ENCODE data around the gene PHOSPHO2. TPM values are rescaled to one million over a fixed set of nuclear protein-coding genes. Genes with fewer than 3 reads are reported as not detected.
"Not testable (repeated sequence)": the region's sequence is repeated elsewhere in the genome, so short reads cannot be mapped to it uniquely, and the experiment has no call there.

Gene PHOSPHO2
- total RNA-seq, 2 donors from 2014 or later: 3.4 to 4.4 TPM

DNA sequence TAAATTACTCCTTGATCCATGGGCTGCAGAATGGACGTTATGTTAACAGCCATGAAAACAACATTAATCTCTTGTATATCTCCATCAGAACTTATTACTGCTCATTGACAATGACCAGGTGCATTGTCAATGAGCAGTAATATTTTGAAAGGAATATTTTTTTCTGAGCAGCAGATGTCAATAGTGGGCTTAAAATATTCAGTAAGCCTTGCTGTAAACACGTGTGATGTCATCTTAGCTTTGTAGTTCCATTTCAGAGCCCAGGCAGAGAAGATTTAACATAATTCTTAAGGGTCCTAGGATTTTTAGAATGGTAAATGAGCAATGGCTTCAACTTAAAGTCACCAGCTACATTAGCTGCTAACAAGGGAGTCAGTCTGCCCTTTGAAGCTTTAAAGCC lies 26.7 kb upstream of the PHOSPHO2 start:
- no peak overlapping the region for H3K27ac Mint-ChIP-seq
- H3K9me3 Mint-ChIP-seq: peaks cover 0 to 2% of the 10 kb centered on the region in 2 donors
- no peak for ATAC-seq (replicated peaks in 1 of 2)
- no peak overlapping the region for H3K4me3 Mint-ChIP-seq
- no peaks in the 10 kb centered on the region for H3K27me3 Mint-ChIP-seq (ENCODE audit: low read depth)
- no peaks in the 10 kb centered on the region for H3K4me1 Mint-ChIP-seq (ENCODE audit: low read depth)
- no peaks in the 10 kb centered on the region for H3K36me3 Mint-ChIP-seq (ENCODE audit: insufficient read depth in 2 of 2)
- DNase-seq: no peak

DNA sequence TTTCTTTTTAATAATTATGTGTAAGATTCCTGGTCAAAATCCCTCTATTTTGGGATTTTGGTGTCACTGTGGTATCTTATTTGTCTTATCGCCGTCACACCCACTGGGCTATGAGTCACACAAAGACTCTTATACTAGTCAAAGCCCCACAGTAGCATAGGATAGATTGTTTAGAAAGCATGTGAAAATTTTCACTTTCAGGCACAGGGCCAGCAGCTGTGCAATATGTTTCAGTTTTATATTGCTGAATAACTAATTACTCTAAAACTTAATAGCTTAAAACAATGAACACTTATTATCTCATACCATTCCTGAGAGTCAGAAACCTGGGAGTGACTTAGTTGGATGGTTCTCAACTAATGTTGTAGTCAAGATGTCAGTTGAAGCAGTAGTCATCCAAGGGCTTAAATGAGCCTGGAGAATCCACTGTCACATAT lies 24.0 kb upstream of the PHOSPHO2 start:
- DNase-seq (no peak), ATAC-seq (replicated peaks in 1 of 2) (peak in 1 of 2 donors; percentile 41)
- Mint-ChIP-seq H3K4me1 (ENCODE audit: low read depth) (no peaks in the 10 kb centered on the region), H3K27me3 (ENCODE audit: low read depth) (no peaks in the 10 kb centered on the region), H3K9me3 (peaks cover 0 to 2% of the 10 kb centered on the region in 2 donors), H3K27ac (no peak overlapping the region), H3K4me3 (no peak overlapping the region), H3K36me3 (ENCODE audit: insufficient read depth in 2 of 2) (no peaks in the 10 kb centered on the region)

DNA sequence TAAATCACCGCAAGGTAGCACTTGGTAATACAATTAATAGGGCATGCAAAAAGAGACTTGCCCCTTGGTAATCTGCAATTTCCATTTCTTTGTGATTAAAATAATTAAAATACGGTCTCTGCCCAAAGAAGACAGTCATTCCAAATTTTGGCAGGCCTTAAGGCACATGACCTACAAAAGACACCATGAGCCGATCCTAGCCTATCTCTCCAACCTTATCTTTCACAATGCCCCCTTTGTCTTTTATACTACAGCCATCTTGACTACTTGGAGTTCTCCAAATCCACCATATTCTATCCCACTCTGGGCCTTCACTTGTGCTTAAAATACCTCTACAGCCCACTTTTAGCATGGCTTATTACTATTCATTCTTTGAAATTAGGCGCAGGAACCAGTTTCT lies 23.3 kb upstream of the PHOSPHO2 start:
- no peaks in the 10 kb centered on the region for H3K36me3 Mint-ChIP-seq (ENCODE audit: insufficient read depth in 2 of 2)
- no peak overlapping the region for H3K27ac Mint-ChIP-seq
- H3K4me1 Mint-ChIP-seq (ENCODE audit: low read depth): no peaks in the 10 kb centered on the region
- H3K27me3 Mint-ChIP-seq (ENCODE audit: low read depth): no peaks in the 10 kb centered on the region
- peaks cover 0 to 2% of the 10 kb centered on the region in 2 donors for H3K9me3 Mint-ChIP-seq
- H3K4me3 Mint-ChIP-seq: no peak overlapping the region
- ATAC-seq (replicated peaks in 1 of 2): no peak
- no peak for DNase-seq

DNA sequence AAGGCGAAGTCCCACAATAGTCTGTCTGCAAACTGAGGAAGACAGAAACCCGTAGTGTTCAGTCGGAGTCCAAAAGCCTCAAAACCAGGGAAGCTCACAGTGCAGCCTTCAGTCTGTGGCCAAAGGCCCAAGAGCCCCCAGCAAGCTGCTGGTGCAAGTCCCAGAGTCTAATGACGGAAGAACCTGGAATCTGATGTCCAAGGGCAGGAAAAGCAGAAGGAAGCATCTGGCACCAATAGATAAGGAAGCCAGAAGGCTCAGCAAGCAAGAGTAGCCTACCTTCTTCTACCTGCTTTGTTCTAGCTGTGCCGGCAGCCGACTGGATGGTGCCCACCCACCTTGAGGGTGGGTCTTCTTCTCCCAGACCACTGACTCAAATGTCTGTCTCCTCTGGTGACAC lies 21.9 kb upstream of the PHOSPHO2 start:
- DNase-seq: no peak
- ATAC-seq (replicated peaks in 1 of 2): no peak
- Mint-ChIP-seq H3K4me1 (ENCODE audit: low read depth) (no peaks in the 10 kb centered on the region), H3K36me3 (ENCODE audit: insufficient read depth in 2 of 2) (no peaks in the 10 kb centered on the region), H3K9me3 (no peaks in the 10 kb centered on the region), H3K27me3 (ENCODE audit: low read depth) (no peaks in the 10 kb centered on the region), H3K4me3 (no peak overlapping the region), H3K27ac (no peak overlapping the region)

DNA sequence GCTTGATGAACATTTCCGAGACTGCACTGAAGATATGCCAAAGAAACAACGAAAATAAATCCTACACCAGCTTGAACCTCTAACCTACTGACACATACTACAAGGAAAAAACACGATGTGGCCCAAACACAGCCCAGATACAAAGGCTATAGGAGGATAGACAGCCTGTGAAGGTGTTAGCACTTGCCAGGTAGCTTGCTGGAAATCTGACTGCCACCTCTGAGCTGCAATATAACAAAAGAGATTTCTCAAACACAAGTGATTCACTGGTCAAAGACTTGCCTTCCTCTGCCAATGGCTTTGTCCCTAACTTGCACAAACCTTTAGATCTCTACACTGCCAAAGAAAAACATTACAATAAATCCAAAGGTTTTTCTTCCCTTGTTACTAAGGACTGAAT lies 21.2 kb upstream of the PHOSPHO2 start:
- Mint-ChIP-seq H3K27ac (no peak overlapping the region), H3K4me3 (no peak overlapping the region), H3K4me1 (ENCODE audit: low read depth) (no peaks in the 10 kb centered on the region), H3K27me3 (ENCODE audit: low read depth) (no peaks in the 10 kb centered on the region), H3K9me3 (no peaks in the 10 kb centered on the region), H3K36me3 (ENCODE audit: insufficient read depth in 2 of 2) (no peaks in the 10 kb centered on the region)
- ATAC-seq (replicated peaks in 1 of 2) (no peak), DNase-seq (no peak)

DNA sequence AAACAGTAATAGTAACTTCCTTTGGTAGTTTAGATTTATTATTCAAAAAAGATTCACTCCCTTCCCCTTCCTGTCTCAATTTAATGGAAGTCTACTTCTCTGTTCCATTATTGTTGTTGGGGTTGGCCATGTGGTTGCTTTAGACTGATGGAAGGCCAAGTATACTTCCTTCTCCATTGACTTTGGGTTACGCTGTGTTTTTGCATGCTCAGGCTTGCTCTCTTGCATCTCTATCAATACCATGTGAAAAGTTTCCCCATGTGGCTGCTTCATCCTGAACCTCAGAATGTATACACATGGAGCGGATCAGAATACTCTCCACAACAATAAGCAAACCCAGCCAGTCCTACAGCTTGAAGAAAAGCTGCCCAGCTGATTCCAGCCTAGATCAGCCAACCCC lies 20.3 kb upstream of the PHOSPHO2 start:
- no peaks in the 10 kb centered on the region for H3K36me3 Mint-ChIP-seq (ENCODE audit: insufficient read depth in 2 of 2)
- no peaks in the 10 kb centered on the region for H3K9me3 Mint-ChIP-seq
- DNase-seq: no peak
- no peak for ATAC-seq (replicated peaks in 1 of 2)
- no peaks in the 10 kb centered on the region for H3K4me1 Mint-ChIP-seq (ENCODE audit: low read depth)
- H3K4me3 Mint-ChIP-seq: no peak overlapping the region
- no peaks in the 10 kb centered on the region for H3K27me3 Mint-ChIP-seq (ENCODE audit: low read depth)
- no peak overlapping the region for H3K27ac Mint-ChIP-seq

DNA sequence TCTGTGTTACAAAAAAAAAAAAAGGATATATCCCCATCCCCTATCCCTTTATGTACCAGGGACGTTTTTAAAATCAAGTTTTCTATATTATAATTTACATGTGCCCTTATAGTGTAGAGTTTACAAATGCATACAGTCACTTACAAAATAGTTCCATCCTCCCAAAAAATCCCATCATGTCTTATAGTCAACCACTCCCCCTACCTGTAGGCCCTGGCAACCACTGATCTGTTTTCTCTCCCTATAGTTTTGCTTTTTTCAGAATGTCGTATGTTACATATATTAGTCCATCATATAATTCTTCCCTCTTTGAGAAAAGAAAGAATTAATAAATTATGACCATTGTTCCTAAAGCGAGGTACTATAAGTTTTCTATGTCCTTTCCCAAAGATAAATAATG lies 17.9 kb upstream of the PHOSPHO2 start:
- no peak overlapping the region for H3K27ac Mint-ChIP-seq
- H3K27me3 Mint-ChIP-seq (ENCODE audit: low read depth): peaks cover 3% of the 10 kb centered on the region
- H3K4me1 Mint-ChIP-seq (ENCODE audit: low read depth): no peaks in the 10 kb centered on the region
- peaks cover 0 to 2% of the 10 kb centered on the region in 2 donors for H3K9me3 Mint-ChIP-seq
- H3K4me3 Mint-ChIP-seq: no peak overlapping the region
- ATAC-seq (replicated peaks in 1 of 2) (no peak), DNase-seq (no peak)
- peaks cover 2 to 3% of the 10 kb centered on the region in 2 donors for H3K36me3 Mint-ChIP-seq (ENCODE audit: insufficient read depth in 2 of 2)

DNA sequence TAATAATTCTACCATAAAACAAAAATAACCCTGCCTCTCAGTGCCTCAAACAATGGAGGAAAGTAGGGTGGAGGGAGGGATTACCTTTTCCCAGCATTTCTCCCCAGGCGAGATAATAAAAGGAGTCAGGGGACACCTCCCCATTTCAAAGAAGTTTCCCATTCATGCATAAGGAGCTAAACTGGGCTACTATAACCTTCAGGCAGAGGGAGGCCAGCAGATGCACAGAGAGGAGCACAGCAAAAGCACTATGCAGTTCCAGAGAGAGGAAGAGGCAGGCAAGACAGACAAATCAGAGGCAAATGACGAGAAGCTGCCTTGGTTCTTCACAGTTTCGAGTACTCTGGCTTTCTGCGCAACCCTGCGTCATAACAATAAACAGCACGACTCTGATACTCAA lies 17.4 kb upstream of the PHOSPHO2 start:
- Mint-ChIP-seq H3K4me1 (ENCODE audit: low read depth) (no peaks in the 10 kb centered on the region), H3K27me3 (ENCODE audit: low read depth) (peaks cover 8% of the 10 kb centered on the region), H3K4me3 (no peak overlapping the region), H3K9me3 (peaks cover 0 to 2% of the 10 kb centered on the region in 2 donors), H3K27ac (no peak overlapping the region), H3K36me3 (ENCODE audit: insufficient read depth in 2 of 2) (peaks cover 2 to 3% of the 10 kb centered on the region in 2 donors)
- ATAC-seq (replicated peaks in 1 of 2) (no peak), DNase-seq (no peak)

DNA sequence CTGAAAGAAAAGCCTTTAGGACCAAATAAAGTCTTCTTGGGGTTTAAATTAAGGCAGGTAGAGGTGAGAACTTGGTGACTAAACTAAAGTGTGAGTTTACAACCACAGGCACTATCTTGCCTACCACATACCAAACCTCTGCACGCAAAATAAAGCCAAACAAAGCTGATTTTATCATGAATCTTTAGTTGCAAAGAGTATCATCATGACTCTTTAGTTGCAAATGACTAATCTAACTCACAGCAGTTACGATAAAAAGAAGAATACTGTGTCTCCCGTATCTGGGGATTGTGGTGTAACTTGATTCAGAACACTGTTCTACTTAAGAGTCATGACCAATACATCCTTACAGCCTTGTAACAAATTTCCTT lies 11.2 kb upstream of the PHOSPHO2 start:
- peaks cover 3 to 8% of the 10 kb centered on the region in 2 donors for H3K36me3 Mint-ChIP-seq (ENCODE audit: insufficient read depth in 2 of 2)
- peaks cover 8% of the 10 kb centered on the region for H3K27me3 Mint-ChIP-seq (ENCODE audit: low read depth)
- peaks cover 2 to 4% of the 10 kb centered on the region in 2 donors for H3K9me3 Mint-ChIP-seq
- peak overlapping the region; percentile 46 to 61 for H3K4me3 Mint-ChIP-seq
- DNase-seq (peak; percentile 59 to 66), ATAC-seq (replicated peaks in 1 of 2) (peak; percentile 97 to 98)
- peaks cover 27% of the 10 kb centered on the region for H3K4me1 Mint-ChIP-seq (ENCODE audit: low read depth)
- H3K27ac Mint-ChIP-seq: peak overlapping the region; percentile 86

DNA sequence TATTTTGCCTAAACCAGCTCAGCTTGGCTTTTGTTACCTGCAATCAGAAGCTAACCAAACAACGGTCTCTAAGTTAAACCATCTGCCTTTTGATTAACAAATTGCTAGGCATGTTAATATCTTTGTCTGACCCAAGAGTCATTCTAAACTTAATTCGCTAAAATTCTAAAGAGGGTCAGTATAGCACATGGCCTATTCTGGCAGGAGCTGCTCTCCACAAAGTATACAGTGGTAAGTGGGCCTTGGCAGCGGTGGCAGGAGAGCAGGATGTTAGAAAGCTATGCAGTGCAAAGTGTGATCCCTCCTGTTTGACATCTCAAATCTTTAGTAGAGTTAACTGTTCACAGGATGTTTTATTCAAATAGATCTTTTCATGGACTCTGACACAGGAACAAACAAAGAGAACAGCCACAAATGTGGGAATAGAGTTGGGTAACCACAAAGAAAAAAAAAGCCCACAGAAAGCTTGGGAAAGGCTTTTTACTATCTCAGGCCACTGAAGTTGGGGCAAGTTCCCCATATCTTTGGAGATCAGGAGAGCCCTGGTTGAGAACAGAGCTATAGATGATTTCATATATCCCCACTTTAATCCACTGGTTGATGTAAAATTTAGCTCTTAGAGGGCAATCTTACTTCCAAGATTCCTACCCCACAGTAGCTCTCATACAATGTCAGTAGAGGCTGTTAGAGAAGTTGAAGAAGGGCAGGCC lies 10.7 kb upstream of the PHOSPHO2 start:
- H3K4me3 Mint-ChIP-seq: peak overlapping the region; percentile 46 to 61
- peaks cover 8% of the 10 kb centered on the region for H3K27me3 Mint-ChIP-seq (ENCODE audit: low read depth)
- peaks cover 5 to 9% of the 10 kb centered on the region in 2 donors for H3K9me3 Mint-ChIP-seq
- H3K27ac Mint-ChIP-seq: peak overlapping the region; percentile 86
- peaks cover 7 to 12% of the 10 kb centered on the region in 2 donors for H3K36me3 Mint-ChIP-seq (ENCODE audit: insufficient read depth in 2 of 2)
- H3K4me1 Mint-ChIP-seq (ENCODE audit: low read depth): peaks cover 27% of the 10 kb centered on the region
- peak; percentile 59 to 64 for ATAC-seq (replicated peaks in 1 of 2)
- peak; percentile 13 for DNase-seq

DNA sequence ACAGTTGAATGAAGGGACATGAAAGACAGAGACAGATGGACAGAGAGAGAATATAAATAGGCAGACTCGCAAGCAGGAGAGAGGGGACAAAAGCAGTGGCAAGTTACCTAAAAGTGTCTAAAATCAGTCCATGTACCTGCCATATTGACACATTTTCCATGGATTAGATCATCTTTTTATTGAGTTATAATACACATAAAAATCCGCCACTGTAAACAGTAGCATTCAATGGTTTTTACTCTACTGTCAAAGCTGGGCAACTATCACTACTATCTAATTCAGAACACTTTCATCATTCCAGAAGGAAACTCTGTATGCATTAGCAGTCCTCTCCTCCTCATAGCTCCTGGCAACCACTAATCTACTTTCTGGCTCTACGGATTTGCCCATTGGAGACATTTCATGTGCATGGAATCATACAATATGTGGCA lies 10.1 kb upstream of the PHOSPHO2 start:
- Mint-ChIP-seq H3K4me3 (peak overlapping the region; percentile 46 to 61), H3K36me3 (ENCODE audit: insufficient read depth in 2 of 2) (peaks cover 11 to 16% of the 10 kb centered on the region in 2 donors), H3K27ac (peak overlapping the region; percentile 86), H3K27me3 (ENCODE audit: low read depth) (peaks cover 8% of the 10 kb centered on the region), H3K9me3 (peaks cover 9 to 12% of the 10 kb centered on the region in 2 donors), H3K4me1 (ENCODE audit: low read depth) (peaks cover 27% of the 10 kb centered on the region)
- ATAC-seq (replicated peaks in 1 of 2): no peak
- DNase-seq: no peak

DNA sequence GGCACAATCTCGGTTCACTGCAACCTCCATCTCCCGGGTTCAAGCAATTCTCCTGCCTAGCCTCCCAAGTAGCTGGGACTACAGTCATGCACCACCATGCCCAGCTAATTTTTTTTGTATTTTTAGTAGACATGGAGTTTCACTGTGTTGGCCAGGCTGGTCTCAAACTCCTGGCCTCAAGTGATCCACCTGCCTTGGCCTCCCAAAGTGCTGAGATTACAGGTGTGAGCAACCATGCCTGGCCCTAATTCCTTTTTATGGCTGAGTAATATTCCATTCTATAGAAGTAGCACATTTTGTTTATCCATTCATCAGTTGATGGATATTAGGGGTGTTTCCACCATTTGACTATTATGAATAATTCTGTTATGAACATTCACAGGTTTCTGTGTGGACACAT lies 9.6 kb upstream of the PHOSPHO2 start:
- DNase-seq; H3K27me3 Mint-ChIP-seq (ENCODE audit: low read depth); ATAC-seq (replicated peaks in 1 of 2); H3K4me3 Mint-ChIP-seq; H3K27ac Mint-ChIP-seq: not testable (repeated sequence)
- H3K9me3 Mint-ChIP-seq: peaks cover 9 to 12% of the 10 kb centered on the region in 2 donors
- H3K4me1 Mint-ChIP-seq (ENCODE audit: low read depth): peaks cover 27% of the 10 kb centered on the region
- H3K36me3 Mint-ChIP-seq (ENCODE audit: insufficient read depth in 2 of 2): peaks cover 11 to 16% of the 10 kb centered on the region in 2 donors

DNA sequence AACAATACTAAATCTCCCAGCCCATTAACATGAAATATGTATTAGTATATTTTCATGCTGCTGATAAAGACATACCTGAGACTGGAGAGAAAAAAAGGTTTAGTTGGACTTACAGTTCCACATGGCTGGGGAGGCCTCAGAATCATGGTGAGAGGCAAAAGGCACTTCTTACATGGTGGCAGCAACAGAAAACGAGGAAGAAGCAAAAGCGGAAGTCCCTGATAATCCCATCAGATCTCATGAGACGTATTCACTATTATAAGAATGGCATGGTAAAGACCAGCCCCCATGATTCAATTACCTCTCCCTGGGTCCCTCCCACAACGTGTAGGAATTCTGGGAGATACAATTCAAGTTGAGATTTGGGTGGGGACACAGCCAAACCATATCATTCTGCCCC lies 7.4 kb upstream of the PHOSPHO2 start:
- peaks cover 15 to 22% of the 10 kb centered on the region in 2 donors for H3K36me3 Mint-ChIP-seq (ENCODE audit: insufficient read depth in 2 of 2)
- ATAC-seq (replicated peaks in 1 of 2); DNase-seq; H3K27ac Mint-ChIP-seq; H3K4me3 Mint-ChIP-seq: not testable (repeated sequence)
- H3K27me3 Mint-ChIP-seq (ENCODE audit: low read depth): peaks cover 13% of the 10 kb centered on the region
- peaks cover 27% of the 10 kb centered on the region for H3K4me1 Mint-ChIP-seq (ENCODE audit: low read depth)
- H3K9me3 Mint-ChIP-seq: peaks cover 7 to 14% of the 10 kb centered on the region in 2 donors

DNA sequence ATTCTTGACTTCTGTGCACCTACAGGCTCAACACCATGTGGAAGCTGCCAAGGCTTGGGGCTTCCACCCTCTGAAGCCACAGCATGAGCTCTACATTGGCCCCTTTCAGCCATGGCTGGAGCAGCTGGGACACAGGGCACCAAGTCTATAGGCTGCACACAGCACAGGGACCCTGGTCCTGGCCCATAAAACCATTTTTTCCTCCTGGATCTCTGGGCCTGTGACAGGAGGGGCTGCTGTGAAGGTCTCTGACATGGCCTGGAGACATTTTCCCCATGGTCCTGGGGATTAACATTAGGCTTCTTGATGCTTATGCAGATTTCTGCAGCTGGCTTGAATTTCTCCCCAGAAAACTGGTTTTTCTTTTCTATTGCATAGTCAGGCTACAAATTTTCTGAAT lies 6.3 kb upstream of the PHOSPHO2 start:
- DNase-seq; H3K27ac Mint-ChIP-seq; H3K4me3 Mint-ChIP-seq; ATAC-seq (replicated peaks in 1 of 2): not testable (repeated sequence)
- Mint-ChIP-seq H3K9me3 (peaks cover 8 to 14% of the 10 kb centered on the region in 2 donors), H3K27me3 (ENCODE audit: low read depth) (peaks cover 13% of the 10 kb centered on the region), H3K4me1 (ENCODE audit: low read depth) (peaks cover 19% of the 10 kb centered on the region), H3K36me3 (ENCODE audit: insufficient read depth in 2 of 2) (peaks cover 15 to 24% of the 10 kb centered on the region in 2 donors)
